Endothelial cell of umbilical vein (primary cell): ENCODE measurements around the gene MATN1.

ENCODE experiments used
- EZH2 ChIP-seq: IDR thresholded peaks from 2 replicates; pipeline ENCODE4 v1.6.1; 2012; ENCODE audit warnings: borderline replicate concordance, low read depth, mild to moderate bottlenecking, moderate library complexity, low read length, inconsistent platforms; ENCODE audit not compliant: severe bottlenecking
- FOS ChIP-seq: IDR thresholded peaks from 2 replicates; pipeline ENCODE4 v1.6.1; 2011; ENCODE audit warnings: mild to moderate bottlenecking, low read length, moderate library complexity, borderline replicate concordance; ENCODE audit not compliant: insufficient read depth
- JUN ChIP-seq: IDR thresholded peaks from 2 replicates; pipeline ENCODE4 v1.6.1; 2011; ENCODE audit warnings: borderline replicate concordance, low read depth; ENCODE audit not compliant: insufficient read length, insufficient read depth
- MYC ChIP-seq: IDR thresholded peaks from one replicate; pipeline ENCODE4 v1.6.1; 2011; ENCODE audit warnings: mild to moderate bottlenecking, low read depth, low read length
- POLR2A ChIP-seq: IDR thresholded peaks from 2 replicates; pipeline ENCODE4 v1.6.1; 2012; ENCODE audit warnings: low read depth, mild to moderate bottlenecking, control low read depth, low read length
- POLR2AphosphoS5 ChIP-seq: IDR thresholded peaks from 2 replicates; pipeline ENCODE4 v1.6.1; 2012; ENCODE audit warnings: low read depth, mild to moderate bottlenecking, control low read depth, low read length, moderate library complexity; ENCODE audit not compliant: insufficient read depth
- TF ChIP-seq, protein P1 (sequence below), 2 donors: IDR thresholded peaks; 1 replicate in 1 of 2; 2 replicates in 1 of 2; pipeline ENCODE4 v1.5.1; 2011; ENCODE audit warnings: low read length in 2 of 2, mild to moderate bottlenecking in 2 of 2, moderate library complexity in 2 of 2, control low read depth in 1 of 2, inconsistent platforms in 1 of 2, low read depth in 1 of 2; ENCODE audit not compliant: insufficient read depth in 1 of 2; ENCODE audit errors: extremely low read depth in 1 of 2
- TF ChIP-seq, protein P2 (sequence below): IDR thresholded peaks from 2 replicates; pipeline ENCODE4 v1.6.1; 2011; ENCODE audit not compliant: insufficient read depth, insufficient read length

DNA sequence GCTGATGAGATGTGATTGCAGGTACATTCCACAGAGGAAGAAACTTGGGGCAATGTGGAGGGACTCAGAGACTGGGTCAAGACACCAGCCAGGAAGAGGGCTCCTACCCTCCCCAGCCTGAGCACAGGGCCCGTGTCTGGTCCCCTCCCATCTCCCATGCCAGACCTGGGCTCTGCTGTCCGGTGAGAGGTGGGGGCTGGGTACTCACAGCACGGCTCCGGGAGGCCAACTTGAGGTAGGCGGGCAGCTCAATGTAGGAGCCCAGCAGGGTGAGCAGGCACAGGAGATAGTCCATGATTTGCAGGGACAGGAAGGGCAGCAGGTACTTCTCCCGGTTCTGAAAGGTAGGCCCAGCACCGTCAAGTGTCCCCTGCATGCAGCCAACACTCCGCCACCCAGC, 16.2 kb upstream of the MATN1 start:
- TF ChIP-seq POLR2A (no peak), EZH2 (no peak), POLR2AphosphoS5 (no peak), MYC (no peak), JUN (no peak), FOS (no peak)
- TF ChIP-seq, protein P1, sequence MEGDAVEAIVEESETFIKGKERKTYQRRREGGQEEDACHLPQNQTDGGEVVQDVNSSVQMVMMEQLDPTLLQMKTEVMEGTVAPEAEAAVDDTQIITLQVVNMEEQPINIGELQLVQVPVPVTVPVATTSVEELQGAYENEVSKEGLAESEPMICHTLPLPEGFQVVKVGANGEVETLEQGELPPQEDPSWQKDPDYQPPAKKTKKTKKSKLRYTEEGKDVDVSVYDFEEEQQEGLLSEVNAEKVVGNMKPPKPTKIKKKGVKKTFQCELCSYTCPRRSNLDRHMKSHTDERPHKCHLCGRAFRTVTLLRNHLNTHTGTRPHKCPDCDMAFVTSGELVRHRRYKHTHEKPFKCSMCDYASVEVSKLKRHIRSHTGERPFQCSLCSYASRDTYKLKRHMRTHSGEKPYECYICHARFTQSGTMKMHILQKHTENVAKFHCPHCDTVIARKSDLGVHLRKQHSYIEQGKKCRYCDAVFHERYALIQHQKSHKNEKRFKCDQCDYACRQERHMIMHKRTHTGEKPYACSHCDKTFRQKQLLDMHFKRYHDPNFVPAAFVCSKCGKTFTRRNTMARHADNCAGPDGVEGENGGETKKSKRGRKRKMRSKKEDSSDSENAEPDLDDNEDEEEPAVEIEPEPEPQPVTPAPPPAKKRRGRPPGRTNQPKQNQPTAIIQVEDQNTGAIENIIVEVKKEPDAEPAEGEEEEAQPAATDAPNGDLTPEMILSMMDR (IDR thresholded peaks at IDR 0.05; ENCODE audit: extremely low read depth in 1 of 2, insufficient read depth in 1 of 2, low read depth in 1 of 2, low read length in 2 of 2): no peak
- TF ChIP-seq, protein P2, sequence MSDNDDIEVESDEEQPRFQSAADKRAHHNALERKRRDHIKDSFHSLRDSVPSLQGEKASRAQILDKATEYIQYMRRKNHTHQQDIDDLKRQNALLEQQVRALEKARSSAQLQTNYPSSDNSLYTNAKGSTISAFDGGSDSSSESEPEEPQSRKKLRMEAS: no peak
